NB4 (cell line): Measurements from ENCODE around the gene TBC1D1.

Experiments used
- DNase-seq: peaks from one replicate; pipeline ENCODE4 v3.0.0; 2010; ENCODE audit warnings: low read depth
- H3K4me3 ChIP-seq: one replicate; pipeline ENCODE4 v1.5.1; 2011; ENCODE audit warnings: mild to moderate bottlenecking, low read depth, low read length, moderate library complexity
- MAX ChIP-seq: IDR thresholded peaks from 2 replicates; pipeline ENCODE4 v1.6.1; 2011; ENCODE audit warnings: low read depth, low read length
- MYC ChIP-seq: IDR thresholded peaks from 2 replicates; pipeline ENCODE4 v1.6.1; 2011; ENCODE audit warnings: low read depth, low read length
- POLR2A ChIP-seq: IDR thresholded peaks from 2 replicates; pipeline ENCODE4 v1.6.1; 2011; ENCODE audit warnings: mild to moderate bottlenecking; ENCODE audit not compliant: insufficient read length; ENCODE audit errors: extremely low read depth
- TF ChIP-seq, protein P1 (sequence below): IDR thresholded peaks from one replicate; pipeline ENCODE4 v1.5.1; 2012; ENCODE audit warnings: low read depth, low read length

The TBC1D1 gene

DNA sequence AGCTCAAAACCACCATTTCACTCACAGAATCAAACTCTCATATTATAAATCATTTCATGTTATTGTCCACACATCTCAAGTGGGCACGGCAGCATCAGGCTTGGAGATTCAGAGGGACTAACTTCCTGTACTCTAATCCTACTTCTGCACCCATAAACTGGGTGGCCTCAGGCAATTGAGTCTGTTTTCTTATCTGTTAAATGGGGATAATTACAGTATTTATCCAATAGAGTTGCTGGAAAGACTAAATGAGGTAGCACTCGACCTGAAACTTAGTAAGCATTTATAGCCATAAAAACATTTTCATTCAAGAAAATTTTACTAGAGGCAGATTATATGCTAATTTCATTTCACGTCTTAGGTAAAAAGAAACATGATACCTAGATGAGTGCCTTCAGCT lies 13.0 kb downstream of the TBC1D1 start:
- H3K4me3 ChIP-seq: no peak overlapping the region
- TF ChIP-seq MYC (no peak), POLR2A (no peak), MAX (no peak)
- TF ChIP-seq, protein P1, sequence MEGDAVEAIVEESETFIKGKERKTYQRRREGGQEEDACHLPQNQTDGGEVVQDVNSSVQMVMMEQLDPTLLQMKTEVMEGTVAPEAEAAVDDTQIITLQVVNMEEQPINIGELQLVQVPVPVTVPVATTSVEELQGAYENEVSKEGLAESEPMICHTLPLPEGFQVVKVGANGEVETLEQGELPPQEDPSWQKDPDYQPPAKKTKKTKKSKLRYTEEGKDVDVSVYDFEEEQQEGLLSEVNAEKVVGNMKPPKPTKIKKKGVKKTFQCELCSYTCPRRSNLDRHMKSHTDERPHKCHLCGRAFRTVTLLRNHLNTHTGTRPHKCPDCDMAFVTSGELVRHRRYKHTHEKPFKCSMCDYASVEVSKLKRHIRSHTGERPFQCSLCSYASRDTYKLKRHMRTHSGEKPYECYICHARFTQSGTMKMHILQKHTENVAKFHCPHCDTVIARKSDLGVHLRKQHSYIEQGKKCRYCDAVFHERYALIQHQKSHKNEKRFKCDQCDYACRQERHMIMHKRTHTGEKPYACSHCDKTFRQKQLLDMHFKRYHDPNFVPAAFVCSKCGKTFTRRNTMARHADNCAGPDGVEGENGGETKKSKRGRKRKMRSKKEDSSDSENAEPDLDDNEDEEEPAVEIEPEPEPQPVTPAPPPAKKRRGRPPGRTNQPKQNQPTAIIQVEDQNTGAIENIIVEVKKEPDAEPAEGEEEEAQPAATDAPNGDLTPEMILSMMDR: no peak
- DNase-seq: no peak

- DNase-seq: no peak
- no peak for TF ChIP-seq POLR2A
- TF ChIP-seq MYC: no peak
- no peak for TF ChIP-seq MAX
- TF ChIP-seq, protein P1: no peak
- H3K4me3 ChIP-seq: no peak overlapping the region
These were observed 13.9 kb downstream of the TBC1D1 start for GRCh38 chr4:37904824-37905223.

DNA sequence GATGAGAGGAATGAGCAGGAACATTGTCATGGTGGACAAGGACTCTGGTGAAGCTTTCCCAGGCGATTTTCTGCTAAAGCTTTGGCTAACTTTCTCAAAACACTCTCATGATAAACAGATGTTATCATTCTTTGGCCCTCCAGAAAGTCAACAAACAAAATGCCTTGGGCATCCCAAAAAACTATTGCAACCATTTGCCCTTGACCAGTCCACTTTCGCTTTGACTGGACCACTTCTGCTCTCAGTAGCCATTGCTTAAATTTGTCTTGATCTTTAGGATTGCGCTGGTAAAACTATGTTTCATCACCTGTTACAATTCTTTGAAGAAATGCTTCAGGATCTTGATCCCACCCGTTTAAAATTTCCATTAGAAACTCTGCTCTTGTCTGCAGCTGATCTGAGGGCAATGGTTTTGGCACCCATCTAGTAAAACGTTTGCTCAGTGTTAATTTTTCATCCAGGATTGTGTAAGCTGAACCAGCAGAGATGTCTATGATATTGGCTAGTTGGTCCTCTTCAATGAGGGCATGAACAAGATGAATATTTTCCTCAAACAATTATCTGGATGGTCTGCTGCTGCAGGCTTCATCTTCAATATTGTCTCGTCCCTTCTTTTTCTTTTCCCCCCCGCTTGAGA lies 14.8 kb downstream of the TBC1D1 start:
- no peak for DNase-seq

GRCh38 chr4:37908488-37909331 lies 17.8 kb downstream of the TBC1D1 start:
- TF ChIP-seq MYC (no peak), MAX (no peak), POLR2A (no peak)
- TF ChIP-seq, protein P1: no peak
- DNase-seq: no peak

More for the DNA sequence above, 14.8 kb downstream of the TBC1D1 start:
- H3K4me3 ChIP-seq: no peak overlapping the region
- TF ChIP-seq MAX (no peak), MYC (no peak), POLR2A (no peak)
- TF ChIP-seq, protein P1: no peak

DNA sequence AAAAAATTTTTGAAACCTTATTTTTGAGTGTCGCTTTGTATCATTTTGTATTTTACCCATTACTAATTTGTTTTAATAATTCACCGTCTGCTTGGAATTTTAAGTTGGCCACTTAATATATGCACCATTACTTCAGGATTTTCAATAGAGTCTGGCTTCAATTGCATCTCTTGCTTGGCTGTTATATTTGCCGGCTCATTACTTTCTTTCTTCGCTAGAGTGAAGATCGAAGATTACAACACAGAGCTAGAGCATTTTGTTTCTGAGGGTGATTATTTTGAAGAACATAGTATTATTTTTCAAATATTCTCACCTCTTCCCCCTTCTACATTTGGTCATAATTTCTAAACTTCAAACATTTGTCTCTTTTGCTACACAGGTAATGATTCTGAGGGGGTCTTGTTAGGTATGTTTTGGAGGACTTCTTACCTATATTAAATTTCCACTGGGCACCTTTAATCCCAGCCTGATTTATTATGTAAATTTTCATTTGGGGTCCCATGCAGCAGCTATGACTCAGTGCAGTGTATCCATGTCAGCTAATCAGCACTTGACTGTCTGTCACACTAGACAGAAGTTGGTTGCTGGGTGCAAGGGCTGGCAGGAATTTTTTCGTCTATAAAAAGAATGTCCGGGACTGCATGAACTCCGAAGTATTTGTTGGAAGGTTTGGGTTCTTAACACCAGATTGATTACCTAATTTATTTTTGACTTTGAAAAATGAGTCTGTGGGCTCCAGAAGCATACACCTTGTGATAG lies 18.6 kb downstream of the TBC1D1 start:
- no peak overlapping the region for H3K4me3 ChIP-seq
- DNase-seq: no peak
- no peak for TF ChIP-seq MAX
- no peak for TF ChIP-seq POLR2A
- TF ChIP-seq, protein P1: no peak
- no peak for TF ChIP-seq MYC

More at GRCh38 chr4:37908488-37909331, 17.8 kb downstream of the TBC1D1 start:
- H3K4me3 ChIP-seq: no peak overlapping the region
